ENCODE measurements around the gene ZNF324B.
"Not testable (repeated sequence)": the region's sequence is repeated elsewhere in the genome, so short reads cannot be mapped to it uniquely, and the experiment has no call there.

ZNF324B gene

GRCh38 chr19:58428617-58429016 is 22.8 kb upstream of the ZNF324B start:
- Histone ChIP-seq H3K27me3 (ENCODE audit: insufficient read depth, low read length) (no peaks in the 10 kb centered on the region), H3K36me3 (ENCODE audit: insufficient read depth, low read length) (peaks cover 14% of the 10 kb centered on the region), H3K9me3 (ENCODE audit: insufficient read depth, low read depth, low read length) (peaks cover 58% of the 10 kb centered on the region), H3K4me1 (ENCODE audit: insufficient read depth, low read length) (no peaks in the 10 kb centered on the region), H3K9ac (ENCODE audit: low read depth, low read length) (no peak overlapping the region), H3K27ac (ENCODE audit: low read depth, low read length) (no peak overlapping the region), H3K4me3 (ENCODE audit: low read length) (no peak overlapping the region)
- 83% methylated on average over 1 of the region's 1 CpG for WGBS

- Histone ChIP-seq H3K27ac (ENCODE audit: low read depth, low read length) (no peak overlapping the region), H3K36me3 (ENCODE audit: insufficient read depth, low read length) (peaks cover 26% of the 10 kb centered on the region), H3K4me1 (ENCODE audit: insufficient read depth, low read length) (no peaks in the 10 kb centered on the region), H3K9ac (ENCODE audit: low read depth, low read length) (no peak overlapping the region), H3K9me3 (ENCODE audit: insufficient read depth, low read depth, low read length) (peaks cover 70% of the 10 kb centered on the region), H3K4me3 (ENCODE audit: low read length) (no peak overlapping the region), H3K27me3 (ENCODE audit: insufficient read depth, low read length) (no peaks in the 10 kb centered on the region)
Measured at GRCh38 chr19:58429745-58430144, 21.7 kb upstream of the ZNF324B start.

GRCh38 chr19:58434217-58434616 is 17.2 kb upstream of the ZNF324B start:
- H3K9ac ChIP-seq (ENCODE audit: low read depth, low read length) = no peak overlapping the region
- H3K9me3 ChIP-seq (ENCODE audit: insufficient read depth, low read depth, low read length) = peaks cover 81% of the 10 kb centered on the region
- 0 out of 2 replicates have a peak overlapping the region, but pooled peaks have one; percentile 15 for H3K4me3 ChIP-seq (ENCODE audit: low read length)
- H3K27ac ChIP-seq (ENCODE audit: low read depth, low read length) = no peak overlapping the region
- H3K4me1 ChIP-seq (ENCODE audit: insufficient read depth, low read length) = no peaks in the 10 kb centered on the region
- H3K36me3 ChIP-seq (ENCODE audit: insufficient read depth, low read length) = peaks cover 49% of the 10 kb centered on the region
- WGBS = 100% methylated on average over 2 of the region's 2 CpGs
- H3K27me3 ChIP-seq (ENCODE audit: insufficient read depth, low read length) = no peaks in the 10 kb centered on the region

- H3K27me3 ChIP-seq (ENCODE audit: insufficient read depth, low read length) = peaks cover 15% of the 10 kb centered on the region; the same call in 1 of the 2 replicates
- no peaks in the 10 kb centered on the region for H3K4me1 ChIP-seq (ENCODE audit: insufficient read depth, low read length)
- peaks cover 38% of the 10 kb centered on the region for H3K9me3 ChIP-seq (ENCODE audit: insufficient read depth, low read depth, low read length)
- WGBS = 9% methylated on average over 59 of the region's 59 CpGs
- H3K9ac ChIP-seq (ENCODE audit: low read depth, low read length) = 0 out of 2 replicates have a peak within 1 kb of the TSS, but pooled peaks have one; percentile 25
- H3K4me3 ChIP-seq (ENCODE audit: low read length) = peak within 1 kb of the TSS; percentile 71
- peaks cover 22% of the 10 kb centered on the region for H3K36me3 ChIP-seq (ENCODE audit: insufficient read depth, low read length)
- H3K27ac ChIP-seq (ENCODE audit: low read depth, low read length) = peak within 1 kb of the TSS; percentile 28; the same call in 1 of the 2 replicates
Measured at GRCh38 chr19:58439576-58440554, 11.6 kb upstream of the ZNF324B start, which contains the start of gene ZNF132. Gene ZNF132 (minus strand): TSS chr19:58440153. CDS start chr19:58439821, 332 bp downstream.

- H3K27me3 ChIP-seq (ENCODE audit: insufficient read depth, low read length) = peaks cover 19% of the 10 kb centered on the region; the same call in 1 of the 2 replicates
- no peak overlapping the region; the same call in 1 of the 2 replicates for H3K27ac ChIP-seq (ENCODE audit: low read depth, low read length)
- no peaks in the 10 kb centered on the region for H3K4me1 ChIP-seq (ENCODE audit: insufficient read depth, low read length)
- no peak overlapping the region for H3K9ac ChIP-seq (ENCODE audit: low read depth, low read length)
- peaks cover 15% of the 10 kb centered on the region for H3K36me3 ChIP-seq (ENCODE audit: insufficient read depth, low read length)
- peaks cover 31% of the 10 kb centered on the region for H3K9me3 ChIP-seq (ENCODE audit: insufficient read depth, low read depth, low read length)
- 49% methylated on average over 31 of the region's 31 CpGs for WGBS
- H3K4me3 ChIP-seq (ENCODE audit: low read length) = peak overlapping the region; percentile 71
Measured at GRCh38 chr19:58440556-58440955, 10.9 kb upstream of the ZNF324B start.

GRCh38 chr19:58442986-58443385 is 8.4 kb upstream of the ZNF324B start:
- H3K9me3 ChIP-seq (ENCODE audit: insufficient read depth, low read depth, low read length) = peaks cover 25% of the 10 kb centered on the region
- H3K4me3 ChIP-seq (ENCODE audit: low read length); H3K9ac ChIP-seq (ENCODE audit: low read depth, low read length); H3K27ac ChIP-seq (ENCODE audit: low read depth, low read length); H3K36me3 ChIP-seq (ENCODE audit: insufficient read depth, low read length); H3K4me1 ChIP-seq (ENCODE audit: insufficient read depth, low read length): not testable (repeated sequence)
- 84% methylated on average over 7 of the region's 7 CpGs for WGBS
- H3K27me3 ChIP-seq (ENCODE audit: insufficient read depth, low read length) = peaks cover 21% of the 10 kb centered on the region; the same call in 1 of the 2 replicates

GRCh38 chr19:58448860-58449259 is 2.6 kb upstream of the ZNF324B start:
- 79% methylated on average over 3 of the region's 3 CpGs for WGBS
- not testable (repeated sequence) for H3K36me3 ChIP-seq (ENCODE audit: insufficient read depth, low read length); H3K4me1 ChIP-seq (ENCODE audit: insufficient read depth, low read length); H3K4me3 ChIP-seq (ENCODE audit: low read length); H3K9ac ChIP-seq (ENCODE audit: low read depth, low read length); H3K27ac ChIP-seq (ENCODE audit: low read depth, low read length)
- Histone ChIP-seq H3K27me3 (ENCODE audit: insufficient read depth, low read length) (peaks cover 45% of the 10 kb centered on the region), H3K9me3 (ENCODE audit: insufficient read depth, low read depth, low read length) (peaks cover 20% of the 10 kb centered on the region)

GRCh38 chr19:58449980-58450379 is 1.4 kb upstream of the ZNF324B start:
- not testable (repeated sequence) for H3K36me3 ChIP-seq (ENCODE audit: insufficient read depth, low read length); H3K4me1 ChIP-seq (ENCODE audit: insufficient read depth, low read length); H3K9ac ChIP-seq (ENCODE audit: low read depth, low read length); H3K27ac ChIP-seq (ENCODE audit: low read depth, low read length); H3K4me3 ChIP-seq (ENCODE audit: low read length)
- Histone ChIP-seq H3K9me3 (ENCODE audit: insufficient read depth, low read depth, low read length) (peaks cover 20% of the 10 kb centered on the region), H3K27me3 (ENCODE audit: insufficient read depth, low read length) (peaks cover 37% of the 10 kb centered on the region)
- WGBS = 57% methylated on average over 5 of the region's 5 CpGs

GRCh38 chr19:58450856-58451357 is 515 bp upstream of the ZNF324B start:
- Histone ChIP-seq H3K4me1 (ENCODE audit: insufficient read depth, low read length) (no peaks in the 10 kb centered on the region), H3K9ac (ENCODE audit: low read depth, low read length) (no peak overlapping the region), H3K4me3 (ENCODE audit: low read length) (peak overlapping the region; percentile 63), H3K36me3 (ENCODE audit: insufficient read depth, low read length) (no peaks in the 10 kb centered on the region), H3K9me3 (ENCODE audit: insufficient read depth, low read depth, low read length) (peaks cover 20% of the 10 kb centered on the region), H3K27ac (ENCODE audit: low read depth, low read length) (no peak overlapping the region), H3K27me3 (ENCODE audit: insufficient read depth, low read length) (peaks cover 33% of the 10 kb centered on the region)
- WGBS = 18% methylated on average over 11 of the region's 11 CpGs

- Histone ChIP-seq H3K9ac (ENCODE audit: low read depth, low read length) (no peak overlapping the region), H3K9me3 (ENCODE audit: insufficient read depth, low read depth, low read length) (peaks cover 9% of the 10 kb centered on the region), H3K27me3 (ENCODE audit: insufficient read depth, low read length) (peaks cover 31% of the 10 kb centered on the region), H3K4me1 (ENCODE audit: insufficient read depth, low read length) (no peaks in the 10 kb centered on the region), H3K27ac (ENCODE audit: low read depth, low read length) (no peak overlapping the region), H3K4me3 (ENCODE audit: low read length) (no peak overlapping the region), H3K36me3 (ENCODE audit: insufficient read depth, low read length) (no peaks in the 10 kb centered on the region)
- WGBS = 91% methylated on average over 6 of the region's 6 CpGs
Measured at GRCh38 chr19:58453743-58454142, 2.3 kb downstream of the ZNF324B start.

- Histone ChIP-seq H3K36me3 (ENCODE audit: insufficient read depth, low read length) (no peaks in the 10 kb centered on the region), H3K27me3 (ENCODE audit: insufficient read depth, low read length) (peaks cover 24% of the 10 kb centered on the region), H3K4me1 (ENCODE audit: insufficient read depth, low read length) (no peaks in the 10 kb centered on the region), H3K9me3 (ENCODE audit: insufficient read depth, low read depth, low read length) (no peaks in the 10 kb centered on the region), H3K9ac (ENCODE audit: low read depth, low read length) (no peak overlapping the region), H3K27ac (ENCODE audit: low read depth, low read length) (no peak overlapping the region), H3K4me3 (ENCODE audit: low read length) (no peak overlapping the region)
- 95% methylated on average over 17 of the region's 21 CpGs for WGBS
Measured at GRCh38 chr19:58455306-58455705, 3.9 kb downstream of the ZNF324B start.
